Measurements from ENCODE around the gene TMEM225B. TPM values are rescaled to one million over a fixed set of nuclear protein-coding genes. Genes with fewer than 3 reads are reported as not detected.
"Not testable (repeated sequence)": the region's sequence is repeated elsewhere in the genome, so short reads cannot be mapped to it uniquely, and the experiment has no call there.

TMEM225B gene
- total RNA-seq, 1 donor: 0.72 TPM

GRCh38 chr7:99648843-99649242, 50.8 kb downstream of the TMEM225B start:
- Histone ChIP-seq H3K4me1 (ENCODE audit: insufficient read depth, low read length) (no peaks in the 10 kb centered on the region), H3K79me2 (ENCODE audit: insufficient read depth, low read length) (no peaks in the 10 kb centered on the region), H3K27me3 (ENCODE audit: insufficient read depth, low read length) (no peaks in the 10 kb centered on the region), H3K4me2 (ENCODE audit: insufficient read depth, low read length) (no peak overlapping the region), H3K36me3 (ENCODE audit: insufficient read depth, low read length) (no peaks in the 10 kb centered on the region), H3K4me3 (ENCODE audit: insufficient read depth, low read length) (no peak overlapping the region), H2AFZ (ENCODE audit: low read length) (no peak overlapping the region), H3K9me3 (ENCODE audit: low read depth, low read length) (no peaks in the 10 kb centered on the region), H4K20me1 (ENCODE audit: insufficient read depth, low read length) (no peaks in the 10 kb centered on the region), H3K27ac (ENCODE audit: low read depth, low read length) (no peak overlapping the region)
- TF ChIP-seq CTCF (IDR thresholded peaks at IDR 0.05; ENCODE audit: extremely low read depth, low read depth, low read length): no peak
- no peak for DNase-seq (ENCODE audit: insufficient read length, low spot score, missing footprints)

- no peak overlapping the region for H3K4me3 ChIP-seq (ENCODE audit: insufficient read depth, low read length)
- no peak overlapping the region for H2AFZ ChIP-seq (ENCODE audit: low read length)
- no peaks in the 10 kb centered on the region for H3K27me3 ChIP-seq (ENCODE audit: insufficient read depth, low read length)
- no peak for TF ChIP-seq CTCF (IDR thresholded peaks at IDR 0.05; ENCODE audit: extremely low read depth, low read depth, low read length)
- H3K4me1 ChIP-seq (ENCODE audit: insufficient read depth, low read length): no peaks in the 10 kb centered on the region
- DNase-seq (ENCODE audit: insufficient read length, low spot score, missing footprints): no peak
- no peaks in the 10 kb centered on the region for H4K20me1 ChIP-seq (ENCODE audit: insufficient read depth, low read length)
- H3K79me2 ChIP-seq (ENCODE audit: insufficient read depth, low read length): no peaks in the 10 kb centered on the region
- no peaks in the 10 kb centered on the region for H3K9me3 ChIP-seq (ENCODE audit: low read depth, low read length)
- H3K27ac ChIP-seq (ENCODE audit: low read depth, low read length): no peak overlapping the region
- H3K36me3 ChIP-seq (ENCODE audit: insufficient read depth, low read length): no peaks in the 10 kb centered on the region
- H3K4me2 ChIP-seq (ENCODE audit: insufficient read depth, low read length): no peak overlapping the region
Observed at GRCh38 chr7:99651290-99651689, 53.2 kb downstream of the TMEM225B start.

DNA sequence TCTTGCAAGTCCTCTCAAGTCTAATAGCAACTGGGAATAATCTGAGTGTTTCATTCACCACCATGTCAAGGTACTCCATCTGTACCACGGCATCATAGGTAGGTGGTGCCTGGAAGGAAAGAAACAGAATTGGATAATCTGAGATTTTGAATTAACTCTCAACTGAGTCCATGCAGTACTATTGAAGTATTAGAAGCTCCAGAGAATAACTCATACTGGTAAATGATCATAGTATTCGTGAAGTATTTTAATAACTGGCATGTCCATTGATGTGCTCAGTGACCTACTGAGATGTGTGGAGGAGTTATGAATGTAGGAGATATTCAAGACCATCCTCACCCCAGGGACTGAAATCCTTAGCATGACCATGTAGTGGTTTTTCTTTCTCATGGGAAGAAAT, 54.6 kb downstream of the TMEM225B start:
- Histone ChIP-seq H3K4me1 (ENCODE audit: insufficient read depth, low read length) (no peaks in the 10 kb centered on the region), H3K27ac (ENCODE audit: low read depth, low read length) (no peak overlapping the region), H2AFZ (ENCODE audit: low read length) (no peak overlapping the region), H3K9me3 (ENCODE audit: low read depth, low read length) (no peaks in the 10 kb centered on the region), H3K4me2 (ENCODE audit: insufficient read depth, low read length) (no peak overlapping the region), H3K79me2 (ENCODE audit: insufficient read depth, low read length) (no peaks in the 10 kb centered on the region), H4K20me1 (ENCODE audit: insufficient read depth, low read length) (no peaks in the 10 kb centered on the region), H3K36me3 (ENCODE audit: insufficient read depth, low read length) (no peaks in the 10 kb centered on the region), H3K27me3 (ENCODE audit: insufficient read depth, low read length) (no peaks in the 10 kb centered on the region), H3K4me3 (ENCODE audit: insufficient read depth, low read length) (no peak overlapping the region)
- DNase-seq (ENCODE audit: insufficient read length, low spot score, missing footprints): no peak
- TF ChIP-seq CTCF (IDR thresholded peaks at IDR 0.05; ENCODE audit: extremely low read depth, low read depth, low read length): no peak

DNA sequence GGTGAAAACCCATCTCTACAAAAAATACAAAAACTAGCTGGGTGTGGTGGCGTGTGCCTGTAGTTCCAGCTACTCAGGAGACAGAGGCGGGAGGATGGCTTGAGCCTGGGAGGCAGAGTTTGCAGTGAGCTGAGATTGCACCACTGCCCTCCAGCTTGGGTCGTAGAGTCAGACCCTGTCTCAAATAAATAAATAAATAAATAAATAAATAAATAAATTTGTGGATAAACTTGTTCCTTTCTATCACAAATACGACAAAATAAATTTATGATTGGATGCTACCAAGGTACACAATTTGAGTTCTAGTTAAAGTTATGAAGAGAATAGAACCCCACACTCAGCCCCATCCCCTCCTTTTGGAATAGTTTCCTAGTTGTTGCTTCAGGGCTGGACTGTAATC, 55.2 kb downstream of the TMEM225B start:
- not testable (repeated sequence) for H2AFZ ChIP-seq (ENCODE audit: low read length); H3K4me2 ChIP-seq (ENCODE audit: insufficient read depth, low read length); H3K27ac ChIP-seq (ENCODE audit: low read depth, low read length); H3K79me2 ChIP-seq (ENCODE audit: insufficient read depth, low read length); H3K9me3 ChIP-seq (ENCODE audit: low read depth, low read length); H3K36me3 ChIP-seq (ENCODE audit: insufficient read depth, low read length); DNase-seq (ENCODE audit: insufficient read length, low spot score, missing footprints); H3K4me3 ChIP-seq (ENCODE audit: insufficient read depth, low read length); H3K4me1 ChIP-seq (ENCODE audit: insufficient read depth, low read length); H3K27me3 ChIP-seq (ENCODE audit: insufficient read depth, low read length); H4K20me1 ChIP-seq (ENCODE audit: insufficient read depth, low read length)

DNA sequence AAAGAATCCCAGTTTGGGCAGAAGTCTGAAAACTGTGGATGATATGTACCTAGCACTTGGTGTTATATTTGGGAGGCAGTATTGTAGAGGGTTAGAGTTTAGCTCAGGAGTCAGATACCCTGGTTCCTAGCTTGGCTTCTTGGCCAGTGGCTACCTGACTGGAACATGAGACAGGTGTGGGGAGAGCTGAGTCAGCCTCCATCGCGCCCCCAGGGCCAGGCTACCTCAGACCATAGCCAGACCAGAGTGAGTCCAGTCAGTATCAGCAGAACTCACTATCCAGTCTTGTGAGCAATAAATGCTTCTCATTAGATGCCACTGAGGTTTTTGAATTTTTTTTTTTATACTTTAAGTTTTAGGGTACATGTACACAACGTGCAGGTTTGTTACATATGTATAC, 55.7 kb downstream of the TMEM225B start:
- no peak overlapping the region for H3K4me2 ChIP-seq (ENCODE audit: insufficient read depth, low read length)
- TF ChIP-seq CTCF (IDR thresholded peaks at IDR 0.05; ENCODE audit: extremely low read depth, low read depth, low read length): no peak
- H3K9me3 ChIP-seq (ENCODE audit: low read depth, low read length): no peaks in the 10 kb centered on the region
- no peaks in the 10 kb centered on the region for H3K36me3 ChIP-seq (ENCODE audit: insufficient read depth, low read length)
- no peak for DNase-seq (ENCODE audit: insufficient read length, low spot score, missing footprints)
- H3K27ac ChIP-seq (ENCODE audit: low read depth, low read length): no peak overlapping the region
- H3K4me3 ChIP-seq (ENCODE audit: insufficient read depth, low read length): no peak overlapping the region
- H3K4me1 ChIP-seq (ENCODE audit: insufficient read depth, low read length): no peaks in the 10 kb centered on the region
- no peaks in the 10 kb centered on the region for H4K20me1 ChIP-seq (ENCODE audit: insufficient read depth, low read length)
- H3K79me2 ChIP-seq (ENCODE audit: insufficient read depth, low read length): no peaks in the 10 kb centered on the region
- H2AFZ ChIP-seq (ENCODE audit: low read length): no peak overlapping the region
- H3K27me3 ChIP-seq (ENCODE audit: insufficient read depth, low read length): no peaks in the 10 kb centered on the region

- H3K4me2 ChIP-seq (ENCODE audit: insufficient read depth, low read length); H3K9me3 ChIP-seq (ENCODE audit: low read depth, low read length); H3K4me3 ChIP-seq (ENCODE audit: insufficient read depth, low read length); H3K27ac ChIP-seq (ENCODE audit: low read depth, low read length); DNase-seq (ENCODE audit: insufficient read length, low spot score, missing footprints); H2AFZ ChIP-seq (ENCODE audit: low read length); H4K20me1 ChIP-seq (ENCODE audit: insufficient read depth, low read length); H3K36me3 ChIP-seq (ENCODE audit: insufficient read depth, low read length); H3K4me1 ChIP-seq (ENCODE audit: insufficient read depth, low read length); H3K27me3 ChIP-seq (ENCODE audit: insufficient read depth, low read length); H3K79me2 ChIP-seq (ENCODE audit: insufficient read depth, low read length): not testable (repeated sequence)
Observed at GRCh38 chr7:99654626-99655025, 56.6 kb downstream of the TMEM225B start.
